HG02678 (cell line): ENCODE data around the gene CCDC192.

ENCODE experiments used
- ATAC-seq: cut with Tn5 transposase; IDR thresholded peaks from one replicate; pipeline ENCODE4 v1.9.1; 2021; ENCODE audit warnings: mild to moderate bottlenecking, moderate library complexity; ENCODE audit not compliant: unreplicated experiment

Gene CCDC192

GRCh38 chr5:127912411-127912810 is 209.2 kb downstream of the CCDC192 start:
- no peak for ATAC-seq

GRCh38 chr5:127916885-127917573 is 213.8 kb downstream of the CCDC192 start:
- no peak for ATAC-seq

GRCh38 chr5:127919006-127919796 is 216.0 kb downstream of the CCDC192 start:
- no peak for ATAC-seq

GRCh38 chr5:127919818-127920217 is 216.6 kb downstream of the CCDC192 start:
- no peak for ATAC-seq

GRCh38 chr5:127920936-127921335 is 217.7 kb downstream of the CCDC192 start:
- ATAC-seq = no peak

- ATAC-seq = no peak
These were observed 219.4 kb downstream of the CCDC192 start for GRCh38 chr5:127922603-127923002.

- peak; percentile 50 for ATAC-seq
These were observed 220.8 kb downstream of the CCDC192 start for GRCh38 chr5:127923804-127924570.

- ATAC-seq = no peak
These were observed 221.4 kb downstream of the CCDC192 start for GRCh38 chr5:127924606-127925005.

- no peak for ATAC-seq
These were observed 222.7 kb downstream of the CCDC192 start for GRCh38 chr5:127925916-127926315.

- no peak for ATAC-seq
These were observed 223.8 kb downstream of the CCDC192 start for GRCh38 chr5:127926974-127927373.

- no peak for ATAC-seq
These were observed 224.9 kb downstream of the CCDC192 start for GRCh38 chr5:127928053-127928452.

- no peak for ATAC-seq
These were observed 227.1 kb downstream of the CCDC192 start for GRCh38 chr5:127930311-127930710.

GRCh38 chr5:127931396-127931795 is 228.2 kb downstream of the CCDC192 start:
- ATAC-seq = no peak

- no peak for ATAC-seq
These were observed 230.2 kb downstream of the CCDC192 start for GRCh38 chr5:127933348-127933747.

- no peak for ATAC-seq
These were observed 231.6 kb downstream of the CCDC192 start for GRCh38 chr5:127934791-127935256.

GRCh38 chr5:127935398-127935797 is 232.2 kb downstream of the CCDC192 start:
- no peak for ATAC-seq

- no peak for ATAC-seq
These were observed 233.3 kb downstream of the CCDC192 start for GRCh38 chr5:127936439-127936972.

GRCh38 chr5:127938746-127939145 is 235.6 kb downstream of the CCDC192 start:
- no peak for ATAC-seq

- ATAC-seq = no peak
These were observed 237.7 kb downstream of the CCDC192 start for GRCh38 chr5:127940854-127941253.

GRCh38 chr5:127941646-127942045 is 238.5 kb downstream of the CCDC192 start:
- ATAC-seq = no peak
